ENCODE measurements around the gene WAS.

Gene WAS

DNA sequence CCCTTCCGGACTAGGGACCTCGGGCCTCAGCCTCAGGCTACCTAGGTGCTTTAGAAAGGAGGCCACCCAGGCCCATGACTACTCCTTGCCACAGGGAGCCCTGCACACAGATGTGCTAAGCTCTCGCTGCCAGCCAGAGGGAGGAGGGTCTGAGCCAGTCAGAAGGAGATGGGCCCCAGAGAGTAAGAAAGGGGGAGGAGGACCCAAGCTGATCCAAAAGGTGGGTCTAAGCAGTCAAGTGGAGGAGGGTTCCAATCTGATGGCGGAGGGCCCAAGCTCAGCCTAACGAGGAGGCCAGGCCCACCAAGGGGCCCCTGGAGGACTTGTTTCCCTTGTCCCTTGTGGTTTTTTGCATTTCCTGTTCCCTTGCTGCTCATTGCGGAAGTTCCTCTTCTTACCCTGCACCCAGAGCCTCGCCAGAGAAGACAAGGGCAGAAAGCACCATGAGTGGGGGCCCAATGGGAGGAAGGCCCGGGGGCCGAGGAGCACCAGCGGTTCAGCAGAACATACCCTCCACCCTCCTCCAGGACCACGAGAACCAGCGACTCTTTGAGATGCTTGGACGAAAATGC lies at the start of gene WAS:
Gene WAS, plus strand, starts transcription at position 389 of the 572 bp plus-strand sequence. Its CDS starts 55 bp downstream, at position 444.
- Histone ChIP-seq H3K36me3 (ENCODE audit: insufficient read depth, low read length) (no peaks in the 10 kb centered on the region), H3K9me3 (ENCODE audit: insufficient read depth, low read depth, low read length) (no peaks in the 10 kb centered on the region), H4K20me1 (ENCODE audit: insufficient read depth, low read length, poor library complexity, severe bottlenecking) (no peaks in the 10 kb centered on the region), H3K9me2 (replicated peaks; ENCODE audit: low read depth, low read length) (no peaks in the 10 kb centered on the region), H3K27me3 (ENCODE audit: insufficient read depth, low read length, poor library complexity, severe bottlenecking) (no peaks in the 10 kb centered on the region), H3K9ac (ENCODE audit: low read depth, low read length, poor library complexity, severe bottlenecking) (peak within 1 kb of the TSS; percentile 93), H3K4me1 (ENCODE audit: insufficient read depth, low read length, poor library complexity, severe bottlenecking) (peaks cover 15% of the 10 kb centered on the region), H3K79me2 (ENCODE audit: insufficient read depth, low read length) (peaks cover 31% of the 10 kb centered on the region), H3K4me3 (ENCODE audit: low read length, poor library complexity, severe bottlenecking) (peak within 1 kb of the TSS; percentile 98), H3K4me2 (ENCODE audit: low read depth, low read length, poor library complexity, severe bottlenecking) (peak within 1 kb of the TSS; percentile 83), H3F3A (ENCODE audit: low read depth) (no peaks in the 10 kb centered on the region), H2AFZ (ENCODE audit: low read length) (peak within 1 kb of the TSS; percentile 66; the same call in 1 of the 2 replicates)
- no peak for TF ChIP-seq EZH2phosphoT487 (IDR thresholded peaks at IDR 0.05; ENCODE audit: borderline replicate concordance)
- TF ChIP-seq, protein P1, sequence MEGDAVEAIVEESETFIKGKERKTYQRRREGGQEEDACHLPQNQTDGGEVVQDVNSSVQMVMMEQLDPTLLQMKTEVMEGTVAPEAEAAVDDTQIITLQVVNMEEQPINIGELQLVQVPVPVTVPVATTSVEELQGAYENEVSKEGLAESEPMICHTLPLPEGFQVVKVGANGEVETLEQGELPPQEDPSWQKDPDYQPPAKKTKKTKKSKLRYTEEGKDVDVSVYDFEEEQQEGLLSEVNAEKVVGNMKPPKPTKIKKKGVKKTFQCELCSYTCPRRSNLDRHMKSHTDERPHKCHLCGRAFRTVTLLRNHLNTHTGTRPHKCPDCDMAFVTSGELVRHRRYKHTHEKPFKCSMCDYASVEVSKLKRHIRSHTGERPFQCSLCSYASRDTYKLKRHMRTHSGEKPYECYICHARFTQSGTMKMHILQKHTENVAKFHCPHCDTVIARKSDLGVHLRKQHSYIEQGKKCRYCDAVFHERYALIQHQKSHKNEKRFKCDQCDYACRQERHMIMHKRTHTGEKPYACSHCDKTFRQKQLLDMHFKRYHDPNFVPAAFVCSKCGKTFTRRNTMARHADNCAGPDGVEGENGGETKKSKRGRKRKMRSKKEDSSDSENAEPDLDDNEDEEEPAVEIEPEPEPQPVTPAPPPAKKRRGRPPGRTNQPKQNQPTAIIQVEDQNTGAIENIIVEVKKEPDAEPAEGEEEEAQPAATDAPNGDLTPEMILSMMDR (conservative IDR thresholded peaks at IDR 0.05; ENCODE audit: low read length) = no peak

DNA sequence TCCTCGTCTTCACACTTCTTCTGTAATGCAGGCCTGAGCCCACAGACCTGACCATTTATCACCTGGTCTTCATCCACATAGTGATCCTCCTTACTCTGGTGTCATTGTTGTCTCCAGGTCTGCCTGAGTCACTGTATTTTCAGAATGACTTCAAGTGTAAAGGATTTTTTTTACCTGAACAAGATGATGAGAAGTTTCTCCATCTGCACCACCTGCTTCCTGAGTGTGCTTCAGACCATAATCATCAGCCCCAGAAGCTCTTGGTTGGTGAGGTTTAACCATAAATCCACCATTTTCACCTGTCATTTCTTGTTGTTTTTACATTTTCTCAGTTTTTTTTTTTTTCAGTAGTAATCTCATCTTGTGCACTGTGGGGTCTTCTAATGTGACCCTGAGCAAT lies 47.3 kb upstream of the WAS start:
- Histone ChIP-seq H3K27me3 (ENCODE audit: insufficient read depth, low read length, poor library complexity, severe bottlenecking) (no peaks in the 10 kb centered on the region), H3K36me3 (ENCODE audit: insufficient read depth, low read length) (no peaks in the 10 kb centered on the region), H3K4me1 (ENCODE audit: insufficient read depth, low read length, poor library complexity, severe bottlenecking) (peaks cover 7% of the 10 kb centered on the region)

DNA sequence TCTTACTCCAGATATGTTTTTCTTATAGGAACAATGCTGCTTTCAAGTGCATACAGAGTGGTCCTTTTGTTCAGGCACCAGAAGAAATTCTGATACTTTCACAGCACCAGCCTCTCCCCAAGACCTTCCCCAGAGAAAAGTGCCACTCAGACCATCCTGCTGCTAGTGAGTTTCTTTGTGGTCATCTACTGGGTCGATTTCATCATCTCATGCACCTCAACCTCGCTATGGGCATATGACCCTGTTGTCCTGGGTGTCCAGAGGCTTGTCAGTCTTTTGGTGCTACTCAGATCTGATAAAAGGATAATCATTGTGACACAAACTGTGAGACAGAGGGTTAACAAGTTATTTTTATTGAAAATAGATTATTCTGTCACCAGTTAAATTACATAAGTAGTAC lies 46.8 kb upstream of the WAS start:
- Histone ChIP-seq H2AFZ (ENCODE audit: low read length) (peak overlapping the region; percentile 60; the same call in 1 of the 2 replicates), H3K27me3 (ENCODE audit: insufficient read depth, low read length, poor library complexity, severe bottlenecking) (no peaks in the 10 kb centered on the region), H4K20me1 (ENCODE audit: insufficient read depth, low read length, poor library complexity, severe bottlenecking) (no peaks in the 10 kb centered on the region), H3K9ac (ENCODE audit: low read depth, low read length, poor library complexity, severe bottlenecking) (no peak overlapping the region), H3K4me2 (ENCODE audit: low read depth, low read length, poor library complexity, severe bottlenecking) (no peak overlapping the region), H3K4me1 (ENCODE audit: insufficient read depth, low read length, poor library complexity, severe bottlenecking) (peaks cover 6% of the 10 kb centered on the region), H3K79me2 (ENCODE audit: insufficient read depth, low read length) (no peaks in the 10 kb centered on the region), H3K4me3 (ENCODE audit: low read length, poor library complexity, severe bottlenecking) (no peak overlapping the region), H3K9me2 (replicated peaks; ENCODE audit: low read depth, low read length) (no peaks in the 10 kb centered on the region), H3K36me3 (ENCODE audit: insufficient read depth, low read length) (no peaks in the 10 kb centered on the region), H3K9me3 (ENCODE audit: insufficient read depth, low read depth, low read length) (no peaks in the 10 kb centered on the region), H3F3A (ENCODE audit: low read depth) (no peaks in the 10 kb centered on the region)
- TF ChIP-seq, protein P1 (conservative IDR thresholded peaks at IDR 0.05; ENCODE audit: low read length) = no peak
- no peak for TF ChIP-seq EZH2phosphoT487 (IDR thresholded peaks at IDR 0.05; ENCODE audit: borderline replicate concordance)

More for the DNA sequence above, 47.3 kb upstream of the WAS start:
- no peak overlapping the region for H3K4me3 ChIP-seq (ENCODE audit: low read length, poor library complexity, severe bottlenecking)
- H3K9me3 ChIP-seq (ENCODE audit: insufficient read depth, low read depth, low read length) = no peaks in the 10 kb centered on the region
- TF ChIP-seq, protein P1 (conservative IDR thresholded peaks at IDR 0.05; ENCODE audit: low read length) = no peak
- no peak for TF ChIP-seq EZH2phosphoT487 (IDR thresholded peaks at IDR 0.05; ENCODE audit: borderline replicate concordance)
- H3F3A ChIP-seq (ENCODE audit: low read depth) = no peaks in the 10 kb centered on the region
- H3K4me2 ChIP-seq (ENCODE audit: low read depth, low read length, poor library complexity, severe bottlenecking) = no peak overlapping the region
- H3K9me2 ChIP-seq (replicated peaks; ENCODE audit: low read depth, low read length) = no peaks in the 10 kb centered on the region
- H4K20me1 ChIP-seq (ENCODE audit: insufficient read depth, low read length, poor library complexity, severe bottlenecking) = no peaks in the 10 kb centered on the region
- no peaks in the 10 kb centered on the region for H3K79me2 ChIP-seq (ENCODE audit: insufficient read depth, low read length)
- peak overlapping the region; percentile 60; the same call in 1 of the 2 replicates for H2AFZ ChIP-seq (ENCODE audit: low read length)
- no peak overlapping the region for H3K9ac ChIP-seq (ENCODE audit: low read depth, low read length, poor library complexity, severe bottlenecking)
